B cell (primary cell): ENCODE results near the gene RAN. TPM values are rescaled to one million over a fixed set of nuclear protein-coding genes. Genes with fewer than 3 reads are reported as not detected.

ENCODE experiments used
- ATAC-seq: fragments of 200-7000 bp; cut with Tn5 transposase; one replicate; pipeline ENCODE4 v1.10.0; 2021; ENCODE audit warnings: low read depth, mild to moderate bottlenecking, moderate number of reproducible peaks, moderate library complexity
- CTCF ChIA-PET: fragments of 350-600 bp; sonication (Branson Sonifier 250); formaldehyde crosslinking; loops from one replicate; lab custom pipeline; 2021; ENCODE audit warnings: antibody characterized with exemption, inconsistent platforms; lab: Charles Lee
- POLR2A ChIA-PET: fragments of 350-600 bp; sonication (Branson Sonifier 250); formaldehyde crosslinking; loops from one replicate; lab custom pipeline; 2021; ENCODE audit warnings: antibody characterized with exemption; lab: Charles Lee
- DNase-seq: peaks from one replicate; pipeline ENCODE4 v3.0.0; 2013
- H2AFZ ChIP-seq: 2 replicates; pipeline ENCODE4 v1.6.1; 2012; ENCODE audit warnings: mild to moderate bottlenecking, low read depth, low read length; ENCODE audit not compliant: insufficient read depth, poor library complexity, severe bottlenecking
- H3K27ac ChIP-seq, 2 donors: 1 replicate in 1 of 2; 2 replicates in 1 of 2; pipeline ENCODE4 v1.5.1; 2012 to 2013; ENCODE audit warnings: low read length in 2 of 2, mild to moderate bottlenecking in 2 of 2, moderate library complexity in 1 of 2
- H3K27me3 ChIP-seq, 4 experiments: fragments of 200-600 bp in 1 of 4; sonication (generic) in 1 of 4; replicated peaks in 1 of 4; 1 replicate in 2 of 4; 2 replicates in 2 of 4; pipeline versions ENCODE4 v1.6.1 to v1.7.0; 2013 to 2016; ENCODE audit warnings: low read length in 3 of 4, mild to moderate bottlenecking in 2 of 4, mixed read lengths in 1 of 4, moderate library complexity in 1 of 4; ENCODE audit not compliant: insufficient read depth in 4 of 4, control insufficient read depth in 3 of 4; ENCODE audit errors: control extremely low read depth in 1 of 4
- H3K36me3 ChIP-seq, 2 experiments: replicated peaks in 1 of 2; 1 replicate in 1 of 2; 2 replicates in 1 of 2; pipeline versions ENCODE4 v1.6.1 to v1.7.1; 2013; ENCODE audit warnings: low read length in 1 of 2; ENCODE audit not compliant: insufficient read depth in 2 of 2, control insufficient read depth in 1 of 2; ENCODE audit errors: control extremely low read depth in 1 of 2, extremely low read depth in 1 of 2
- H3K4me1 ChIP-seq, 2 donors: fragments of 200-600 bp in 1 of 2; sonication (generic) in 1 of 2; 1 replicate in 1 of 2; 2 replicates in 1 of 2; pipeline versions ENCODE4 v1.5.1 to v1.6.1; 2013 to 2017; ENCODE audit warnings: low read length in 2 of 2; ENCODE audit not compliant: control insufficient read depth in 2 of 2, insufficient read depth in 2 of 2
- H3K4me2 ChIP-seq: replicated peaks from 2 replicates; pipeline ENCODE3; 2012; ENCODE audit warnings: mild to moderate bottlenecking, low read depth, low read length; ENCODE audit not compliant: poor library complexity, severe bottlenecking
- H3K4me3 ChIP-seq, 5 experiments: fragments of 200-600 bp in 1 of 5; sonication (generic) in 1 of 5; 1 replicate in 3 of 5; 2 replicates in 2 of 5; pipeline versions ENCODE4 v1.5.1 to v1.7.0; 2011 to 2016; ENCODE audit warnings: low read length in 4 of 5, mild to moderate bottlenecking in 4 of 5, low read depth in 2 of 5, control low read depth in 1 of 5, moderate library complexity in 1 of 5; ENCODE audit not compliant: insufficient read depth in 1 of 5; ENCODE audit errors: control extremely low read depth in 1 of 5, extremely low read depth in 1 of 5
- H3K79me2 ChIP-seq: fragments of 200-600 bp; sonication (generic); one replicate; pipeline ENCODE4 v1.6.0; 2016; ENCODE audit warnings: low read length; ENCODE audit not compliant: control insufficient read depth, insufficient read depth
- H3K9ac ChIP-seq: fragments of 200-600 bp; sonication (generic); 2 replicates; pipeline ENCODE4 v1.6.1; 2017; ENCODE audit warnings: mild to moderate bottlenecking, low read length, moderate library complexity
- H3K9me3 ChIP-seq, 3 donors: one replicate each; pipeline versions ENCODE4 v1.6.1 to v1.7.1; 2013; ENCODE audit warnings: low read length in 2 of 3; ENCODE audit not compliant: control insufficient read depth in 2 of 3, insufficient read depth in 1 of 3; ENCODE audit errors: control extremely low read depth in 1 of 3
- H4K20me1 ChIP-seq: 2 replicates; pipeline ENCODE4 v1.6.0; 2012; ENCODE audit warnings: mild to moderate bottlenecking, low read length; ENCODE audit not compliant: insufficient read depth, control insufficient read depth, poor library complexity, severe bottlenecking
- H3K27ac Mint-ChIP-seq: one replicate; pipeline ENCODE4 v1.8.0; 2021; ENCODE audit warnings: mixed read lengths
- H3K27me3 Mint-ChIP-seq: one replicate; pipeline ENCODE4 v1.8.0; 2021; ENCODE audit warnings: mixed read lengths
- H3K4me1 Mint-ChIP-seq: one replicate; pipeline ENCODE4 v1.8.0; 2021; ENCODE audit warnings: mixed read lengths
- H3K4me3 Mint-ChIP-seq: one replicate; pipeline ENCODE4 v1.8.0; 2021; ENCODE audit warnings: mixed read lengths
- H3K9me3 Mint-ChIP-seq: one replicate; pipeline ENCODE4 v1.8.0; 2022; ENCODE audit warnings: mixed read lengths; ENCODE audit not compliant: insufficient read depth
- CTCF ChIP-seq: fragments of 200-600 bp; IDR thresholded peaks from one replicate; pipeline ENCODE4 v1.8.0; 2022; ENCODE audit warnings: antibody characterized with exemption, mild to moderate bottlenecking
- EZH2 ChIP-seq: IDR thresholded peaks from 2 replicates; pipeline ENCODE4 v1.6.1; 2012; ENCODE audit warnings: borderline replicate concordance, low read depth, mild to moderate bottlenecking, moderate library complexity, low read length; ENCODE audit not compliant: insufficient read depth, poor library complexity, severe bottlenecking
- WGBS: methylation state at CpG from one replicate; pipeline ENCODE4 v1.1.5; 2013; ENCODE audit warnings: missing lambda C conversion rate; ENCODE audit not compliant: insufficient coverage; 5-methylcytosine and 5-hydroxymethylcytosine counted together
- intact Hi-C: fragments of 100-400 bp; cut with micrococcal nuclease; formaldehyde crosslinking; loops from one replicate; pipeline ENCODE4 v1.10.0; 2022
- polyA plus RNA-seq: library from polyadenylated mRNA; depleted of rRNA; stranded (reverse); fragments of >200 nt; gene quantifications from 2 replicates; pipeline ENCODE4 v1.2.3, GENCODE V29; 2012
- total RNA-seq, 2 donors: library from RNA; stranded (reverse); fragments of 120-200 nt in 1 of 2; gene quantifications; 1 replicate in 1 of 2; 2 replicates in 1 of 2; pipeline versions ENCODE4 v1.2.3 to v1.2.4, GENCODE V29; 2013 to 2022

RAN gene
- total and polyA plus RNA-seq, 2 donors (not counting 1 experiment from before 2014, with no cell fraction given) = 298 to 339 TPM

GRCh38 chr12:130920119-130920703, 48.3 kb downstream of the RAN start:
- H3K36me3 ChIP-seq = no peaks in the 10 kb centered on the region
- ATAC-seq (no peak), DNase-seq (no peak)
- TF ChIP-seq CTCF = no peak
- no peak for TF ChIP-seq EZH2
- H4K20me1 ChIP-seq = no peaks in the 10 kb centered on the region
- ChIA-PET POLR2A (no interaction called here), CTCF (interaction anchor here (1.3 kb wide), 1 partner anchor 212 kb away, joined by 3 read pairs; no protein-coding TSS in a partner anchor)
- no peak overlapping the region for H3K27ac Mint-ChIP-seq
- intact Hi-C loops = no loop called here
- H3K27me3 ChIP-seq = peaks cover 0 to 11% (median 0%) of the 10 kb centered on the region in 4 experiments
- no peak overlapping the region for H3K9ac ChIP-seq
- peaks cover 37% of the 10 kb centered on the region for H3K27me3 Mint-ChIP-seq
- peaks cover 6 to 11% of the 10 kb centered on the region in 2 donors for H3K4me1 ChIP-seq
- no peaks in the 10 kb centered on the region for H3K9me3 Mint-ChIP-seq
- 91% methylated on average over 13 of the region's 15 CpGs for WGBS
- no peak overlapping the region for H3K4me3 ChIP-seq
- H3K27ac ChIP-seq = no peak overlapping the region
- no peaks in the 10 kb centered on the region for H3K79me2 ChIP-seq
- peaks cover 0 to 11% (median 0%) of the 10 kb centered on the region in 3 donors for H3K9me3 ChIP-seq
- no peak overlapping the region for H3K4me2 ChIP-seq
- peaks cover 10% of the 10 kb centered on the region for H3K4me1 Mint-ChIP-seq
- no peak overlapping the region for H3K4me3 Mint-ChIP-seq
- H2AFZ ChIP-seq = no peak overlapping the region

GRCh38 chr12:130920723-130921381, 49.0 kb downstream of the RAN start:
- Mint-ChIP-seq H3K4me3 (no peak overlapping the region), H3K27ac (no peak overlapping the region), H3K9me3 (no peaks in the 10 kb centered on the region), H3K4me1 (peaks cover 10% of the 10 kb centered on the region), H3K27me3 (peaks cover 43% of the 10 kb centered on the region)
- Histone ChIP-seq H4K20me1 (no peaks in the 10 kb centered on the region), H3K79me2 (no peaks in the 10 kb centered on the region), H3K27ac (no peak overlapping the region), H3K9me3 (peaks cover 0 to 11% (median 0%) of the 10 kb centered on the region in 3 donors), H3K9ac (no peak overlapping the region), H3K27me3 (peaks cover 0 to 10% (median 0%) of the 10 kb centered on the region in 4 experiments), H3K4me2 (no peak overlapping the region), H2AFZ (no peak overlapping the region), H3K36me3 (no peaks in the 10 kb centered on the region), H3K4me1 (peaks cover 6 to 10% of the 10 kb centered on the region in 2 donors), H3K4me3 (no peak overlapping the region)
- TF ChIP-seq CTCF (no peak), EZH2 (no peak)
- 89% methylated on average over 8 of the region's 8 CpGs for WGBS
- POLR2A ChIA-PET = no interaction called here
- DNase-seq = no peak
- CTCF ChIA-PET = interaction anchor here (1.3 kb wide), 1 partner anchor 211 kb away, joined by 3 read pairs; no protein-coding TSS in a partner anchor
- no peak for ATAC-seq
- intact Hi-C loops = no loop called here
